ENCODE results near the gene DNM3. TPM values are rescaled to one million over a fixed set of nuclear protein-coding genes. Genes with fewer than 3 reads are reported as not detected.
A peak's percentile ranks its signal among the peaks of the same experiment; 100 is the strongest.

The DNM3 gene
- polyA plus RNA-seq, 1 donor (not counting 4 experiments of a cell fraction or from before 2014, with no cell fraction given): 2.0 TPM

DNA sequence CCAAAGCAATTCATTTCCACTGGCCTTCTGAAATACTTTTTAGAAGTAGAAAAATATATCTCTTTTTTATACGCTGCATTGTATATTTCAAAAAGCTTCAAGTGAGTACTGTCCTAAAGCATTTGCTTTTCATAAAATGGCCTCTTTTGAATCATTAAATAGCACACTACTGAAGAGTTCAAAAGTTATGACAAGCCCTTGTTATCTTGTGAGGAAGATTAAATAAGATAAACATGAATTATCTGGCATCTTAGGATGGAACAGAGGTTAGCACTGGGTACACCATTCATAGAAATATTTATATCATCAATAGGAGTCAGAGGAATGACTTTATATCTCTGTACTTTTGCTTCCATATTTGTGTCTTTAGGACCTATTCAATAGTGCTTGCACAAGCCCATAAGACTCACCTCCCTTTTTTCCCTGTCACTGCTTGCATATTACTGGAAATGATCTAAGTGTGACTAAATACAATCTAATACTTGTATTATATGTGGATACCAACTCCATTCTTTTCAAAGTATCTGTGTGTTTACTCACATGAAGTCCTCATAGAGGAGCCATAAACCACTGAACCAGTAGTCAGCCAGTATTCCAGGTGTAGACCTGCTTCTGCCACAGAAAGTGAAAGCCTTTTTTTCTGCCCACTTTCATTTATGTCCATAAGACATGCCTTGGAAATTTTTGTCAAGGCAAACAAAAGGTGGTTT lies 305.0 kb downstream of the DNM3 start:
- Histone ChIP-seq H3K9ac (ENCODE audit: control insufficient read depth, extremely low read depth, insufficient read depth, low read length) (no peak overlapping the region), H3K4me3 (ENCODE audit: control insufficient read depth in 2 of 3, extremely low read depth in 1 of 3, insufficient read depth in 2 of 3, low read depth in 1 of 3, low read length in 3 of 3) (no peak overlapping the region), H4K20me1 (ENCODE audit: control insufficient read depth, extremely low read depth, insufficient read depth, low read length) (no peaks in the 10 kb centered on the region), H3K27me3 (ENCODE audit: control insufficient read depth, extremely low read depth, insufficient read depth, low read length) (no peaks in the 10 kb centered on the region), H3K36me3 (ENCODE audit: control insufficient read depth in 2 of 2, extremely low read depth in 1 of 2, insufficient read depth in 2 of 2, low read length in 2 of 2) (no peaks in the 10 kb centered on the region), H3K4me2 (ENCODE audit: control insufficient read depth, extremely low read depth, insufficient read depth, low read depth, low read length) (peak overlapping the region; percentile 62), H2AFZ (ENCODE audit: control insufficient read depth, low read length) (peak overlapping the region; percentile 31), H3K9me1 (ENCODE audit: control insufficient read depth, extremely low read depth, insufficient read depth, low read length) (no peaks in the 10 kb centered on the region), H3K4me1 (ENCODE audit: control insufficient read depth, extremely low read depth, insufficient read depth, low read length) (peaks cover 37% of the 10 kb centered on the region), H3K79me2 (ENCODE audit: control insufficient read depth, insufficient read depth, low read length) (no peaks in the 10 kb centered on the region), H3K9me3 (ENCODE audit: control insufficient read depth, low read depth, low read length) (no peaks in the 10 kb centered on the region), H3K27ac (ENCODE audit: control insufficient read depth, insufficient read depth, low read length) (peak overlapping the region; percentile 47)
- TF ChIP-seq EZH2 (IDR thresholded peaks at IDR 0.05; ENCODE audit: low read length): no peak
- TF ChIP-seq CTCF (optimal IDR thresholded peaks at IDR 0.05 in 1 of 3, IDR thresholded peaks at IDR 0.05 in 1 of 3, conservative IDR thresholded peaks at IDR 0.05 in 1 of 3; ENCODE audit: extremely low read depth in 1 of 3, insufficient read depth in 2 of 3, low read length in 3 of 3): peak in 1 of 3 experiments; percentile 35
- dilution Hi-C loops (cut with MboI; ENCODE audit: extremely low pct_ligation_motif_present, low sequenced_read_pairs): no loop called here
- DNase-seq (ENCODE audit: low read depth, low spot score) (no peak), FAIRE-seq (peak; percentile 84)

GRCh38 chr1:172147541-172147940 lies 306.2 kb downstream of the DNM3 start:
- H3K36me3 ChIP-seq (ENCODE audit: control insufficient read depth in 2 of 2, extremely low read depth in 1 of 2, insufficient read depth in 2 of 2, low read length in 2 of 2): no peaks in the 10 kb centered on the region
- TF ChIP-seq CTCF (optimal IDR thresholded peaks at IDR 0.05 in 1 of 3, IDR thresholded peaks at IDR 0.05 in 1 of 3, conservative IDR thresholded peaks at IDR 0.05 in 1 of 3; ENCODE audit: extremely low read depth in 1 of 3, insufficient read depth in 2 of 3, low read length in 3 of 3) (no peak), EZH2 (IDR thresholded peaks at IDR 0.05; ENCODE audit: low read length) (no peak)
- no peaks in the 10 kb centered on the region for H3K79me2 ChIP-seq (ENCODE audit: control insufficient read depth, insufficient read depth, low read length)
- H2AFZ ChIP-seq (ENCODE audit: control insufficient read depth, low read length): no peak overlapping the region
- no peaks in the 10 kb centered on the region for H4K20me1 ChIP-seq (ENCODE audit: control insufficient read depth, extremely low read depth, insufficient read depth, low read length)
- no peak overlapping the region for H3K9ac ChIP-seq (ENCODE audit: control insufficient read depth, extremely low read depth, insufficient read depth, low read length)
- peak overlapping the region in 1 of 3 experiments; percentile 21 for H3K4me3 ChIP-seq (ENCODE audit: control insufficient read depth in 2 of 3, extremely low read depth in 1 of 3, insufficient read depth in 2 of 3, low read depth in 1 of 3, low read length in 3 of 3)
- H3K9me1 ChIP-seq (ENCODE audit: control insufficient read depth, extremely low read depth, insufficient read depth, low read length): no peaks in the 10 kb centered on the region
- no peaks in the 10 kb centered on the region for H3K27me3 ChIP-seq (ENCODE audit: control insufficient read depth, extremely low read depth, insufficient read depth, low read length)
- peaks cover 37% of the 10 kb centered on the region for H3K4me1 ChIP-seq (ENCODE audit: control insufficient read depth, extremely low read depth, insufficient read depth, low read length)
- dilution Hi-C loops (cut with MboI; ENCODE audit: extremely low pct_ligation_motif_present, low sequenced_read_pairs): no loop called here
- FAIRE-seq (peak; percentile 32), DNase-seq (ENCODE audit: low read depth, low spot score) (no peak)
- H3K9me3 ChIP-seq (ENCODE audit: control insufficient read depth, low read depth, low read length): no peaks in the 10 kb centered on the region
- peak overlapping the region; percentile 2 for H3K27ac ChIP-seq (ENCODE audit: control insufficient read depth, insufficient read depth, low read length)
- H3K4me2 ChIP-seq (ENCODE audit: control insufficient read depth, extremely low read depth, insufficient read depth, low read depth, low read length): peak overlapping the region; percentile 62
